HepG2 (cell line): ENCODE data around the gene TMC4. TPM values are rescaled to one million over a fixed set of nuclear protein-coding genes. Genes with fewer than 3 reads are reported as not detected.

Source experiments
- CBX5 ChIP-seq: sonication (generic); formaldehyde crosslinking; IDR thresholded peaks from 2 replicates; pipeline ENCODE4 v1.4.0; 2020; ENCODE audit warnings: missing genetic modification reagents, borderline replicate concordance
- MBD4 ChIP-seq: IDR thresholded peaks from 2 replicates; pipeline ENCODE4 v1.6.1; 2012; ENCODE audit warnings: low read length, inconsistent platforms, borderline replicate concordance
- RFX1 ChIP-seq: fragments of 450-650 bp; IDR thresholded peaks from 2 replicates; pipeline ENCODE4 v1.6.1; 2017
- RFX3 ChIP-seq: IDR thresholded peaks from 2 replicates; pipeline ENCODE4 v1.6.1; 2016; ENCODE audit warnings: missing biosample characterization, missing genetic modification reagents
- SMC3 ChIP-seq: IDR thresholded peaks from 2 replicates; pipeline ENCODE4 v1.6.1; 2011; ENCODE audit warnings: low read length, improper control_type of control experiment
- SYNCRIP ChIP-seq: fragments of 200-400 bp; formaldehyde crosslinking; IDR thresholded peaks from 2 replicates; pipeline ENCODE4 v1.6.1; 2018; ENCODE audit warnings: mild to moderate bottlenecking, low read depth, low read length; ENCODE audit not compliant: insufficient read depth
- TAF15 ChIP-seq: fragments of 200-400 bp; formaldehyde crosslinking; IDR thresholded peaks from one replicate; pipeline ENCODE4 v1.6.1; 2018; ENCODE audit warnings: mild to moderate bottlenecking, low read depth, low read length; ENCODE audit not compliant: poor library complexity, severe bottlenecking
- ZBTB1 ChIP-seq: sonication (generic); formaldehyde crosslinking; IDR thresholded peaks from 2 replicates; pipeline ENCODE4 v1.4.0; 2020; ENCODE audit warnings: missing genetic modification reagents, borderline replicate concordance
- ZFY ChIP-seq: sonication (generic); formaldehyde crosslinking; IDR thresholded peaks from 2 replicates; pipeline ENCODE4 v1.4.0; 2020; ENCODE audit warnings: missing genetic modification reagents
- ZNF253 ChIP-seq: sonication (generic); formaldehyde crosslinking; IDR thresholded peaks from 2 replicates; pipeline ENCODE4 v1.8.0; 2022; ENCODE audit warnings: mild to moderate bottlenecking, missing genetic modification reagents, borderline replicate concordance
- ZNF350 ChIP-seq: sonication (generic); formaldehyde crosslinking; IDR thresholded peaks from 2 replicates; pipeline ENCODE4 v1.4.0; 2020; ENCODE audit warnings: mild to moderate bottlenecking, low read depth, missing genetic modification reagents, borderline replicate concordance
- ZNF446 ChIP-seq: sonication (generic); formaldehyde crosslinking; IDR thresholded peaks from 2 replicates; pipeline ENCODE4 v1.5.0; 2020; ENCODE audit warnings: mild to moderate bottlenecking, missing genetic modification reagents
- ZNF484 ChIP-seq: sonication (generic); formaldehyde crosslinking; IDR thresholded peaks from 2 replicates; pipeline ENCODE4 v1.5.1; 2020; ENCODE audit warnings: mild to moderate bottlenecking, low read depth, missing genetic modification reagents, borderline replicate concordance
- ZNF652 ChIP-seq: IDR thresholded peaks from 2 replicates; pipeline ENCODE4 v1.6.1; 2016; ENCODE audit warnings: low read depth, borderline replicate concordance
- ZNF713 ChIP-seq: sonication (generic); formaldehyde crosslinking; IDR thresholded peaks from 2 replicates; pipeline ENCODE4 v1.4.0; 2020; ENCODE audit warnings: mild to moderate bottlenecking, missing genetic modification reagents
- polyA plus RNA-seq, 8 experiments: library from polyadenylated mRNA; depleted of rRNA in 3 of 8; stranded (reverse) in 7 of 8; unstranded in 1 of 8; fragments of >200 nt; fragmentation: Illumina TruSeq in 4 of 8; extraction: Trizol in 4 of 8; gene quantifications; 2 replicates each; pipeline versions ENCODE4 v1.2.1 to v1.2.3, GENCODE V29; 2011 to 2016; ENCODE audit warnings: low read depth in 4 of 8, missing spikeins in 1 of 8, mixed read lengths in 1 of 8; ENCODE audit not compliant: insufficient read depth in 1 of 8
- total RNA-seq, 5 experiments: library from RNA; depleted of rRNA; stranded (reverse); fragments of >200 nt; fragmentation: Illumina TruSeq; extraction: Trizol; gene quantifications; 2 replicates each; pipeline ENCODE4 v1.2.3, GENCODE V29; 2016; ENCODE audit warnings: low read depth in 1 of 5
- TF ChIP-seq, protein P1 (sequence below): sonication (generic); formaldehyde crosslinking; IDR thresholded peaks from 2 replicates; pipeline ENCODE4 v1.5.1; 2020; ENCODE audit warnings: mild to moderate bottlenecking, missing genetic modification reagents, borderline replicate concordance
- TF ChIP-seq, protein P2 (sequence below): sonication (generic); formaldehyde crosslinking; IDR thresholded peaks from 2 replicates; pipeline ENCODE4 v1.5.0; 2020; ENCODE audit warnings: missing genetic modification reagents, mild to moderate bottlenecking, borderline replicate concordance
- TF ChIP-seq, protein P3 (sequence below): fragments of 450-650 bp; IDR thresholded peaks from 2 replicates; pipeline ENCODE4 v1.6.1; 2016
- TF ChIP-seq, protein P4 (sequence below): IDR thresholded peaks from 2 replicates; pipeline ENCODE4 v1.6.1; 2016; ENCODE audit warnings: mild to moderate bottlenecking
- TF ChIP-seq, protein P5 (sequence below): sonication (generic); formaldehyde crosslinking; IDR thresholded peaks from 2 replicates; pipeline ENCODE4 v1.5.0; 2020; ENCODE audit warnings: missing genetic modification reagents, mild to moderate bottlenecking, borderline replicate concordance

TMC4 gene
- total and polyA plus RNA-seq, 2 of the 13 experiments (the other 11 are each of a cell fraction or from before 2014, with no cell fraction given): 0.13 to 0.24 TPM

DNA sequence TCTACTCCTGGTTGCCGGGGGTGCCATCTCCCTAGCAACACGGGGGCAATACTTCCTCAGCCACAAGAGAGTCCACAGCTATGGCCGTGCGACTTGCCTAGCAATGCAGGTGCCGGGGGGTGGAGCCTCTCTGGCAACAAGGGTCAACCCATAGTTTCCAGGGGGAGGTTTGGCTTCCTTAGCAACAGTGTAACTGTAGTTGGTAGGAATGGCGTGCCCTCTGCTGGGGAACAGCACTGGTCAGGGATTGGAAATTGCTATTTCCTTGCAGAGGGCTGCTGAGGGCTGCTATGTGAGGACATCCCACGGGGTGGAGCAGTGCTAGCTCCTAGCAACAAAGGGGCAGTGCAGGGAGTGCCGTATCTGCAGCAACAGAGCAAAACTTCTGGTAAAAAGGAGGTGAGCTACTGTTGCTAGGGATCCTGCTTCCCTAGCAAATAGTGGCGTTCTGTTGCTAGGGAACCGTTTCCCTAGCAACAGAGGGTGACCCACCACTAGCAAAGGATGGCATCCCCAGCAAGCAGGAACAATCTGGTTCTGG lies 7.0 kb upstream of the TMC4 start (continued):
- TF ChIP-seq, protein P1, sequence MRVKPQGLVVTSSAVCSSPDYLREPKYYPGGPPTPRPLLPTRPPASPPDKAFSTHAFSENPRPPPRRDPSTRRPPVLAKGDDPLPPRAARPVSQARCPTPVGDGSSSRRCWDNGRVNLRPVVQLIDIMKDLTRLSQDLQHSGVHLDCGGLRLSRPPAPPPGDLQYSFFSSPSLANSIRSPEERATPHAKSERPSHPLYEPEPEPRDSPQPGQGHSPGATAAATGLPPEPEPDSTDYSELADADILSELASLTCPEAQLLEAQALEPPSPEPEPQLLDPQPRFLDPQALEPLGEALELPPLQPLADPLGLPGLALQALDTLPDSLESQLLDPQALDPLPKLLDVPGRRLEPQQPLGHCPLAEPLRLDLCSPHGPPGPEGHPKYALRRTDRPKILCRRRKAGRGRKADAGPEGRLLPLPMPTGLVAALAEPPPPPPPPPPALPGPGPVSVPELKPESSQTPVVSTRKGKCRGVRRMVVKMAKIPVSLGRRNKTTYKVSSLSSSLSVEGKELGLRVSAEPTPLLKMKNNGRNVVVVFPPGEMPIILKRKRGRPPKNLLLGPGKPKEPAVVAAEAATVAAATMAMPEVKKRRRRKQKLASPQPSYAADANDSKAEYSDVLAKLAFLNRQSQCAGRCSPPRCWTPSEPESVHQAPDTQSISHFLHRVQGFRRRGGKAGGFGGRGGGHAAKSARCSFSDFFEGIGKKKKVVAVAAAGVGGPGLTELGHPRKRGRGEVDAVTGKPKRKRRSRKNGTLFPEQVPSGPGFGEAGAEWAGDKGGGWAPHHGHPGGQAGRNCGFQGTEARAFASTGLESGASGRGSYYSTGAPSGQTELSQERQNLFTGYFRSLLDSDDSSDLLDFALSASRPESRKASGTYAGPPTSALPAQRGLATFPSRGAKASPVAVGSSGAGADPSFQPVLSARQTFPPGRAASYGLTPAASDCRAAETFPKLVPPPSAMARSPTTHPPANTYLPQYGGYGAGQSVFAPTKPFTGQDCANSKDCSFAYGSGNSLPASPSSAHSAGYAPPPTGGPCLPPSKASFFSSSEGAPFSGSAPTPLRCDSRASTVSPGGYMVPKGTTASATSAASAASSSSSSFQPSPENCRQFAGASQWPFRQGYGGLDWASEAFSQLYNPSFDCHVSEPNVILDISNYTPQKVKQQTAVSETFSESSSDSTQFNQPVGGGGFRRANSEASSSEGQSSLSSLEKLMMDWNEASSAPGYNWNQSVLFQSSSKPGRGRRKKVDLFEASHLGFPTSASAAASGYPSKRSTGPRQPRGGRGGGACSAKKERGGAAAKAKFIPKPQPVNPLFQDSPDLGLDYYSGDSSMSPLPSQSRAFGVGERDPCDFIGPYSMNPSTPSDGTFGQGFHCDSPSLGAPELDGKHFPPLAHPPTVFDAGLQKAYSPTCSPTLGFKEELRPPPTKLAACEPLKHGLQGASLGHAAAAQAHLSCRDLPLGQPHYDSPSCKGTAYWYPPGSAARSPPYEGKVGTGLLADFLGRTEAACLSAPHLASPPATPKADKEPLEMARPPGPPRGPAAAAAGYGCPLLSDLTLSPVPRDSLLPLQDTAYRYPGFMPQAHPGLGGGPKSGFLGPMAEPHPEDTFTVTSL (CRISPR knock-in tag): no peak
- TF ChIP-seq ZNF713 (CRISPR knock-in tag): no peak
- TF ChIP-seq CBX5: no peak
- TF ChIP-seq, protein P2, sequence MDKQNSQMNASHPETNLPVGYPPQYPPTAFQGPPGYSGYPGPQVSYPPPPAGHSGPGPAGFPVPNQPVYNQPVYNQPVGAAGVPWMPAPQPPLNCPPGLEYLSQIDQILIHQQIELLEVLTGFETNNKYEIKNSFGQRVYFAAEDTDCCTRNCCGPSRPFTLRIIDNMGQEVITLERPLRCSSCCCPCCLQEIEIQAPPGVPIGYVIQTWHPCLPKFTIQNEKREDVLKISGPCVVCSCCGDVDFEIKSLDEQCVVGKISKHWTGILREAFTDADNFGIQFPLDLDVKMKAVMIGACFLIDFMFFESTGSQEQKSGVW (CRISPR knock-in tag): no peak
- TF ChIP-seq SYNCRIP: no peak
- TF ChIP-seq RFX3 (CRISPR knock-in tag): peak; percentile 56; the same call in 1 of the 2 replicates
- TF ChIP-seq RFX1: peak; percentile 82
- TF ChIP-seq ZFY (CRISPR knock-in tag): no peak
- TF ChIP-seq ZNF484: no peak
- peak; percentile 64; the same call in 1 of the 2 replicates for TF ChIP-seq SMC3
- TF ChIP-seq ZBTB1 (CRISPR knock-in tag): no peak
- no peak for TF ChIP-seq TAF15
- TF ChIP-seq ZNF253 (CRISPR knock-in tag): no peak
- no peak for TF ChIP-seq ZNF446 (CRISPR knock-in tag)
- no peak for TF ChIP-seq MBD4
- TF ChIP-seq ZNF652 (CRISPR knock-in tag): no peak
- TF ChIP-seq ZNF350 (CRISPR knock-in tag): no peak
- TF ChIP-seq, protein P3, sequence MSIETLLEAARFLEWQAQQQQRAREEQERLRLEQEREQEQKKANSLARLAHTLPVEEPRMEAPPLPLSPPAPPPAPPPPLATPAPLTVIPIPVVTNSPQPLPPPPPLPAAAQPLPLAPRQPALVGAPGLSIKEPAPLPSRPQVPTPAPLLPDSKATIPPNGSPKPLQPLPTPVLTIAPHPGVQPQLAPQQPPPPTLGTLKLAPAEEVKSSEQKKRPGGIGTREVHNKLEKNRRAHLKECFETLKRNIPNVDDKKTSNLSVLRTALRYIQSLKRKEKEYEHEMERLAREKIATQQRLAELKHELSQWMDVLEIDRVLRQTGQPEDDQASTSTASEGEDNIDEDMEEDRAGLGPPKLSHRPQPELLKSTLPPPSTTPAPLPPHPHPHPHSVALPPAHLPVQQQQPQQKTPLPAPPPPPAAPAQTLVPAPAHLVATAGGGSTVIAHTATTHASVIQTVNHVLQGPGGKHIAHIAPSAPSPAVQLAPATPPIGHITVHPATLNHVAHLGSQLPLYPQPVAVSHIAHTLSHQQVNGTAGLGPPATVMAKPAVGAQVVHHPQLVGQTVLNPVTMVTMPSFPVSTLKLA: no peak
- TF ChIP-seq, protein P4, sequence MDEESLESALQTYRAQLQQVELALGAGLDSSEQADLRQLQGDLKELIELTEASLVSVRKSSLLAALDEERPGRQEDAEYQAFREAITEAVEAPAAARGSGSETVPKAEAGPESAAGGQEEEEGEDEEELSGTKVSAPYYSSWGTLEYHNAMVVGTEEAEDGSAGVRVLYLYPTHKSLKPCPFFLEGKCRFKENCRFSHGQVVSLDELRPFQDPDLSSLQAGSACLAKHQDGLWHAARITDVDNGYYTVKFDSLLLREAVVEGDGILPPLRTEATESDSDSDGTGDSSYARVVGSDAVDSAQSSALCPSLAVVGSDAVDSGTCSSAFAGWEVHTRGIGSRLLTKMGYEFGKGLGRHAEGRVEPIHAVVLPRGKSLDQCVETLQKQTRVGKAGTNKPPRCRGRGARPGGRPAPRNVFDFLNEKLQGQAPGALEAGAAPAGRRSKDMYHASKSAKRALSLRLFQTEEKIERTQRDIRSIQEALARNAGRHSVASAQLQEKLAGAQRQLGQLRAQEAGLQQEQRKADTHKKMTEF (CRISPR knock-in tag): no peak
- TF ChIP-seq, protein P5, sequence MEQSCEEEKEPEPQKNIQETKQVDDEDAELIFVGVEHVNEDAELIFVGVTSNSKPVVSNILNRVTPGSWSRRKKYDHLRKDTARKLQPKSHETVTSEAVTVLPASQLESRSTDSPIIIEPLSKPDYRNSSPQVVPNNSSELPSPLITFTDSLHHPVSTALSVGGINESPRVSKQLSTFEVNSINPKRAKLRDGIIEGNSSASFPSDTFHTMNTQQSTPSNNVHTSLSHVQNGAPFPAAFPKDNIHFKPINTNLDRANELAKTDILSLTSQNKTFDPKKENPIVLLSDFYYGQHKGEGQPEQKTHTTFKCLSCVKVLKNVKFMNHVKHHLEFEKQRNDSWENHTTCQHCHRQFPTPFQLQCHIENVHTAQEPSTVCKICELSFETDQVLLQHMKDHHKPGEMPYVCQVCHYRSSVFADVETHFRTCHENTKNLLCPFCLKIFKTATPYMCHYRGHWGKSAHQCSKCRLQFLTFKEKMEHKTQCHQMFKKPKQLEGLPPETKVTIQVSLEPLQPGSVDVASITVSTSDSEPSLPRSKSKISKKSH: no peak
